WTC11 (cell line): ENCODE measurements around the gene LRFN2. TPM values are rescaled to one million over a fixed set of nuclear protein-coding genes. Genes with fewer than 3 reads are reported as not detected.

Experiments
- ATAC-seq: fragments of 200-7000 bp; cut with Tn5 transposase; 2 replicates; pipeline ENCODE4 v1.10.0; 2021; ENCODE audit warnings: mild to moderate bottlenecking, moderate library complexity
- CTCF ChIA-PET: fragments of 300-600 bp; sonication (Branson Sonifier 250); formaldehyde crosslinking; loops from one replicate; lab custom pipeline; 2021; ENCODE audit warnings: antibody characterized with exemption; lab: Charles Lee
- POLR2A ChIA-PET: fragments of 350-600 bp; sonication (Branson Sonifier 250); formaldehyde crosslinking; loops from one replicate; lab custom pipeline; 2021; ENCODE audit warnings: antibody characterized with exemption; lab: Charles Lee
- DNase-seq: peaks from one replicate; pipeline ENCODE4 v3.0.0; 2021; ENCODE audit warnings: low spot score
- H3K27ac Mint-ChIP-seq: 2 replicates; pipeline ENCODE4 v1.8.0; 2021; ENCODE audit warnings: mixed read lengths
- H3K27me3 Mint-ChIP-seq: 2 replicates; pipeline ENCODE4 v1.8.0; 2021; ENCODE audit warnings: low read depth, mild to moderate bottlenecking, moderate library complexity, mixed read lengths
- H3K36me3 Mint-ChIP-seq: 2 replicates; pipeline ENCODE4 v1.8.0; 2021; ENCODE audit warnings: mixed read lengths
- H3K4me1 Mint-ChIP-seq: 2 replicates; pipeline ENCODE4 v1.8.0; 2022; ENCODE audit warnings: mixed read lengths
- H3K4me3 Mint-ChIP-seq: 2 replicates; pipeline ENCODE4 v1.8.0; 2021; ENCODE audit warnings: mild to moderate bottlenecking, moderate library complexity, mixed read lengths
- H3K9me3 Mint-ChIP-seq: 2 replicates; pipeline ENCODE4 v1.8.0; 2021; ENCODE audit warnings: mixed read lengths
- ATF1 ChIP-seq: sonication (generic); formaldehyde crosslinking; IDR thresholded peaks from 2 replicates; pipeline ENCODE4 v1.8.1; 2023; ENCODE audit warnings: mild to moderate bottlenecking, moderate library complexity, missing genetic modification reagents
- CREB1 ChIP-seq: sonication (generic); formaldehyde crosslinking; IDR thresholded peaks from 2 replicates; pipeline ENCODE4 v1.8.0; 2023; ENCODE audit warnings: mild to moderate bottlenecking, missing genetic modification reagents
- ELF4 ChIP-seq: sonication (generic); formaldehyde crosslinking; IDR thresholded peaks from 2 replicates; pipeline ENCODE4 v1.8.1; 2022; ENCODE audit warnings: low read depth, mild to moderate bottlenecking, moderate library complexity, missing genetic modification reagents
- ETV6 ChIP-seq: sonication (generic); formaldehyde crosslinking; IDR thresholded peaks from 2 replicates; pipeline ENCODE4 v1.8.1; 2022; ENCODE audit warnings: mild to moderate bottlenecking, missing genetic modification reagents
- FOXP1 ChIP-seq: sonication (generic); formaldehyde crosslinking; IDR thresholded peaks from 2 replicates; pipeline ENCODE4 v1.8.0; 2022; ENCODE audit warnings: missing genetic modification reagents, mild to moderate bottlenecking, moderate library complexity, borderline replicate concordance
- HMGA2 ChIP-seq: fragments of 250-450 bp; sonication (Bioruptor Pico); IDR thresholded peaks from 2 replicates; pipeline ENCODE4 v1.4.0; 2021; ENCODE audit warnings: mild to moderate bottlenecking, moderate library complexity
- JAZF1 ChIP-seq: fragments of 250-450 bp; sonication (Bioruptor Pico); IDR thresholded peaks from 2 replicates; pipeline ENCODE4 v1.9.0; 2021; ENCODE audit warnings: moderate library complexity, mild to moderate bottlenecking, inconsistent platforms
- SP1 ChIP-seq: sonication (generic); formaldehyde crosslinking; conservative IDR thresholded peaks from 2 replicates; pipeline ENCODE4 v1.8.1; 2022; ENCODE audit warnings: missing genetic modification reagents
- TEAD4 ChIP-seq: sonication (generic); formaldehyde crosslinking; IDR thresholded peaks from 2 replicates; pipeline ENCODE4 v1.8.0; 2022; ENCODE audit warnings: mild to moderate bottlenecking, missing genetic modification reagents
- ZBTB21 ChIP-seq: sonication (generic); formaldehyde crosslinking; IDR thresholded peaks from 2 replicates; pipeline ENCODE4 v1.8.1; 2023; ENCODE audit warnings: mild to moderate bottlenecking, missing genetic modification reagents, borderline replicate concordance
- ZNF263 ChIP-seq: sonication (generic); formaldehyde crosslinking; IDR thresholded peaks from 2 replicates; pipeline ENCODE4 v1.8.1; 2022; ENCODE audit warnings: low read depth, mild to moderate bottlenecking, moderate library complexity, missing genetic modification reagents
- ZNF396 ChIP-seq: fragments of 250-450 bp; sonication (Bioruptor Pico); IDR thresholded peaks from 2 replicates; pipeline ENCODE4 v1.8.0; 2021; ENCODE audit warnings: mild to moderate bottlenecking, moderate library complexity, borderline replicate concordance
- ZNF423 ChIP-seq: fragments of 250-450 bp; sonication (Bioruptor Pico); IDR thresholded peaks from 2 replicates; pipeline ENCODE4 v2.1.2; 2022; ENCODE audit warnings: mild to moderate bottlenecking, moderate library complexity
- total RNA-seq: library from RNA; stranded (reverse); gene quantifications from 3 replicates; pipeline ENCODE4 v1.2.3, GENCODE V29; 2021
- TF ChIP-seq, protein P1 (sequence below): sonication (generic); formaldehyde crosslinking; IDR thresholded peaks from 2 replicates; pipeline ENCODE4 v1.8.0; 2022; ENCODE audit warnings: mild to moderate bottlenecking, missing genetic modification reagents
- TF ChIP-seq, protein P2 (sequence below): fragments of 200-600 bp; IDR thresholded peaks from 2 replicates; pipeline ENCODE4 v1.8.0; 2022; ENCODE audit warnings: antibody characterized with exemption
- TF ChIP-seq, protein P3 (sequence below): fragments of 250-450 bp; sonication (Bioruptor Pico); IDR thresholded peaks from 2 replicates; pipeline ENCODE4 v1.9.0; 2021; ENCODE audit warnings: moderate library complexity, mild to moderate bottlenecking, inconsistent platforms, borderline replicate concordance
- TF ChIP-seq, protein P4 (sequence below): sonication (generic); formaldehyde crosslinking; IDR thresholded peaks from 2 replicates; pipeline ENCODE4 v1.8.0; 2023; ENCODE audit warnings: mild to moderate bottlenecking, missing genetic modification reagents
- TF ChIP-seq, protein P5 (sequence below): fragments of 250-450 bp; sonication (Bioruptor Pico); IDR thresholded peaks from 2 replicates; pipeline ENCODE4 v1.8.0; 2021; ENCODE audit warnings: mild to moderate bottlenecking
- TF ChIP-seq, protein P6 (sequence below): sonication (generic); formaldehyde crosslinking; IDR thresholded peaks from 2 replicates; pipeline ENCODE4 v1.8.0; 2023; ENCODE audit warnings: missing genetic modification reagents
- TF ChIP-seq, protein P7 (sequence below): sonication (generic); formaldehyde crosslinking; IDR thresholded peaks from 2 replicates; pipeline ENCODE4 v1.8.0; 2022; ENCODE audit warnings: mild to moderate bottlenecking, missing genetic modification reagents
- TF ChIP-seq, protein P8 (sequence below): fragments of 250-450 bp; sonication (Bioruptor Pico); IDR thresholded peaks from 2 replicates; pipeline ENCODE4 v1.9.0; 2021; ENCODE audit warnings: mild to moderate bottlenecking

The LRFN2 gene
- total RNA-seq, 1 experiment from 2014 or later: 1.6 TPM

DNA sequence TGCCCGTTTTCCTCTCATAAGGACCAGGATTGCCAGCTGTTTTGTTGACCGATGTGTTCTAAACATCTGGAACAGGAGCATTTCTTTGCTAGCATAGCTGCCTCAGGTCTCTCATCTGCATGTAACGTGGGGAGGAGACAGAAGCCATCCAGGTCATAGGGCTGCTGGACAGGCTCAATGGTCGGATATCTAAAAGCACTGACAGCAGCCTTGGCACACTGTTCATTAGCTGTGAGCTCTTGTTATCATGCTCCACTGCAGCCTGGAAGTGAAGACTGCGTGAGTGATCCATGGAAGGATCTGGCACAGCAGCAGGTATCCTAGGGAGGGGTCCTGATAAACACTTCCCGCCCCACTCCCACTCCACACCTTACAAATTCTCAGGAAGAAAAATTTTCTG is 175.3 kb downstream of the LRFN2 start:
- TF ChIP-seq, protein P1, sequence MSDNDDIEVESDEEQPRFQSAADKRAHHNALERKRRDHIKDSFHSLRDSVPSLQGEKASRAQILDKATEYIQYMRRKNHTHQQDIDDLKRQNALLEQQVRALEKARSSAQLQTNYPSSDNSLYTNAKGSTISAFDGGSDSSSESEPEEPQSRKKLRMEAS (CRISPR knock-in tag): no peak
- TF ChIP-seq ZBTB21 (no peak), ELF4 (CRISPR knock-in tag) (no peak), TEAD4 (no peak), CREB1 (no peak), FOXP1 (CRISPR knock-in tag) (no peak), JAZF1 (no peak), HMGA2 (CRISPR knock-in tag) (no peak), SP1 (CRISPR knock-in tag) (no peak), ZNF396 (CRISPR knock-in tag) (no peak), ZNF263 (CRISPR knock-in tag) (no peak), ATF1 (CRISPR knock-in tag) (no peak)
- TF ChIP-seq, protein P2, sequence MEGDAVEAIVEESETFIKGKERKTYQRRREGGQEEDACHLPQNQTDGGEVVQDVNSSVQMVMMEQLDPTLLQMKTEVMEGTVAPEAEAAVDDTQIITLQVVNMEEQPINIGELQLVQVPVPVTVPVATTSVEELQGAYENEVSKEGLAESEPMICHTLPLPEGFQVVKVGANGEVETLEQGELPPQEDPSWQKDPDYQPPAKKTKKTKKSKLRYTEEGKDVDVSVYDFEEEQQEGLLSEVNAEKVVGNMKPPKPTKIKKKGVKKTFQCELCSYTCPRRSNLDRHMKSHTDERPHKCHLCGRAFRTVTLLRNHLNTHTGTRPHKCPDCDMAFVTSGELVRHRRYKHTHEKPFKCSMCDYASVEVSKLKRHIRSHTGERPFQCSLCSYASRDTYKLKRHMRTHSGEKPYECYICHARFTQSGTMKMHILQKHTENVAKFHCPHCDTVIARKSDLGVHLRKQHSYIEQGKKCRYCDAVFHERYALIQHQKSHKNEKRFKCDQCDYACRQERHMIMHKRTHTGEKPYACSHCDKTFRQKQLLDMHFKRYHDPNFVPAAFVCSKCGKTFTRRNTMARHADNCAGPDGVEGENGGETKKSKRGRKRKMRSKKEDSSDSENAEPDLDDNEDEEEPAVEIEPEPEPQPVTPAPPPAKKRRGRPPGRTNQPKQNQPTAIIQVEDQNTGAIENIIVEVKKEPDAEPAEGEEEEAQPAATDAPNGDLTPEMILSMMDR: no peak
- TF ChIP-seq, protein P3, sequence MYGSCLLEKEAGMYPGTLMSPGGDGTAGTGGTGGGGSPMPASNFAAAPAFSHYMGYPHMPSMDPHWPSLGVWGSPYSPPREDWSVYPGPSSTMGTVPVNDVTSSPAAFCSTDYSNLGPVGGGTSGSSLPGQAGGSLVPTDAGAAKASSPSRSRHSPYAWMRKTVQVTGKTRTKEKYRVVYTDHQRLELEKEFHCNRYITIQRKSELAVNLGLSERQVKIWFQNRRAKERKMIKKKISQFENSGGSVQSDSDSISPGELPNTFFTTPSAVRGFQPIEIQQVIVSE (CRISPR knock-in tag): no peak
- TF ChIP-seq, protein P4, sequence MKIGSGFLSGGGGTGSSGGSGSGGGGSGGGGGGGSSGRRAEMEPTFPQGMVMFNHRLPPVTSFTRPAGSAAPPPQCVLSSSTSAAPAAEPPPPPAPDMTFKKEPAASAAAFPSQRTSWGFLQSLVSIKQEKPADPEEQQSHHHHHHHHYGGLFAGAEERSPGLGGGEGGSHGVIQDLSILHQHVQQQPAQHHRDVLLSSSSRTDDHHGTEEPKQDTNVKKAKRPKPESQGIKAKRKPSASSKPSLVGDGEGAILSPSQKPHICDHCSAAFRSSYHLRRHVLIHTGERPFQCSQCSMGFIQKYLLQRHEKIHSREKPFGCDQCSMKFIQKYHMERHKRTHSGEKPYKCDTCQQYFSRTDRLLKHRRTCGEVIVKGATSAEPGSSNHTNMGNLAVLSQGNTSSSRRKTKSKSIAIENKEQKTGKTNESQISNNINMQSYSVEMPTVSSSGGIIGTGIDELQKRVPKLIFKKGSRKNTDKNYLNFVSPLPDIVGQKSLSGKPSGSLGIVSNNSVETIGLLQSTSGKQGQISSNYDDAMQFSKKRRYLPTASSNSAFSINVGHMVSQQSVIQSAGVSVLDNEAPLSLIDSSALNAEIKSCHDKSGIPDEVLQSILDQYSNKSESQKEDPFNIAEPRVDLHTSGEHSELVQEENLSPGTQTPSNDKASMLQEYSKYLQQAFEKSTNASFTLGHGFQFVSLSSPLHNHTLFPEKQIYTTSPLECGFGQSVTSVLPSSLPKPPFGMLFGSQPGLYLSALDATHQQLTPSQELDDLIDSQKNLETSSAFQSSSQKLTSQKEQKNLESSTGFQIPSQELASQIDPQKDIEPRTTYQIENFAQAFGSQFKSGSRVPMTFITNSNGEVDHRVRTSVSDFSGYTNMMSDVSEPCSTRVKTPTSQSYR (CRISPR knock-in tag): no peak
- TF ChIP-seq, protein P5, sequence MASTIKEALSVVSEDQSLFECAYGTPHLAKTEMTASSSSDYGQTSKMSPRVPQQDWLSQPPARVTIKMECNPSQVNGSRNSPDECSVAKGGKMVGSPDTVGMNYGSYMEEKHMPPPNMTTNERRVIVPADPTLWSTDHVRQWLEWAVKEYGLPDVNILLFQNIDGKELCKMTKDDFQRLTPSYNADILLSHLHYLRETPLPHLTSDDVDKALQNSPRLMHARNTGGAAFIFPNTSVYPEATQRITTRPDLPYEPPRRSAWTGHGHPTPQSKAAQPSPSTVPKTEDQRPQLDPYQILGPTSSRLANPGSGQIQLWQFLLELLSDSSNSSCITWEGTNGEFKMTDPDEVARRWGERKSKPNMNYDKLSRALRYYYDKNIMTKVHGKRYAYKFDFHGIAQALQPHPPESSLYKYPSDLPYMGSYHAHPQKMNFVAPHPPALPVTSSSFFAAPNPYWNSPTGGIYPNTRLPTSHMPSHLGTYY: no peak
- TF ChIP-seq, protein P6, sequence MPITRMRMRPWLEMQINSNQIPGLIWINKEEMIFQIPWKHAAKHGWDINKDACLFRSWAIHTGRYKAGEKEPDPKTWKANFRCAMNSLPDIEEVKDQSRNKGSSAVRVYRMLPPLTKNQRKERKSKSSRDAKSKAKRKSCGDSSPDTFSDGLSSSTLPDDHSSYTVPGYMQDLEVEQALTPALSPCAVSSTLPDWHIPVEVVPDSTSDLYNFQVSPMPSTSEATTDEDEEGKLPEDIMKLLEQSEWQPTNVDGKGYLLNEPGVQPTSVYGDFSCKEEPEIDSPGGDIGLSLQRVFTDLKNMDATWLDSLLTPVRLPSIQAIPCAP (CRISPR knock-in tag): no peak
- no peak overlapping the region for H3K27ac Mint-ChIP-seq

DNA sequence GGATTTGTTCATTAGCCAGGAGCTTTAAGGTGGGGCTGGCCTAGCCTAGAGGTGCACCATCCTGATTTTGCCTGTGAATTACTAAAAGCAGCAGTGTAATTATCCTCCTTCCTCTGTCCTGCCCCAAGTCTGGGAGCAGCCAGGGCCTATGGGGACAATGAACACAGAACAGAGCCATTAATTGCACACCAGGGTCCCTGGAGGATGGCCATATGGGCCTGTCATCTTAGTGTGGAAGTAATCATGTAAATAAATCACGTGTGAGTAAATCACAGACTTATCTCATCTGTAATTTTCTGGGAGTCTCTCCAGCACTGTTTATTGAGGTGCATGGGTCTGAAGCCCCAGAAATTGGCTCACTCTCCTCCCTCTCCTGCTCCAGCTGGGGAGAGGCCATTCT is 176.3 kb downstream of the LRFN2 start:
- DNase-seq (no peak), ATAC-seq (no peak)
- Mint-ChIP-seq H3K4me3 (no peak overlapping the region), H3K4me1 (peaks cover 21% of the 10 kb centered on the region), H3K27ac (no peak overlapping the region), H3K9me3 (no peaks in the 10 kb centered on the region), H3K27me3 (peaks cover 5% of the 10 kb centered on the region; the same call in 1 of the 2 replicates), H3K36me3 (no peaks in the 10 kb centered on the region)
- ChIA-PET POLR2A (interaction anchor here (1.1 kb wide), 1 partner anchor 135 kb away, joined by 3 read pairs; no protein-coding TSS in a partner anchor), CTCF (interaction anchor here (0.8 kb wide), 1 partner anchor 12 kb away, joined by 3 read pairs; no protein-coding TSS in a partner anchor)
- no peak for TF ChIP-seq ETV6 (CRISPR knock-in tag)
- TF ChIP-seq, protein P2: no peak
- TF ChIP-seq, protein P7, sequence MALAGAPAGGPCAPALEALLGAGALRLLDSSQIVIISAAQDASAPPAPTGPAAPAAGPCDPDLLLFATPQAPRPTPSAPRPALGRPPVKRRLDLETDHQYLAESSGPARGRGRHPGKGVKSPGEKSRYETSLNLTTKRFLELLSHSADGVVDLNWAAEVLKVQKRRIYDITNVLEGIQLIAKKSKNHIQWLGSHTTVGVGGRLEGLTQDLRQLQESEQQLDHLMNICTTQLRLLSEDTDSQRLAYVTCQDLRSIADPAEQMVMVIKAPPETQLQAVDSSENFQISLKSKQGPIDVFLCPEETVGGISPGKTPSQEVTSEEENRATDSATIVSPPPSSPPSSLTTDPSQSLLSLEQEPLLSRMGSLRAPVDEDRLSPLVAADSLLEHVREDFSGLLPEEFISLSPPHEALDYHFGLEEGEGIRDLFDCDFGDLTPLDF (CRISPR knock-in tag): no peak
- TF ChIP-seq, protein P8, sequence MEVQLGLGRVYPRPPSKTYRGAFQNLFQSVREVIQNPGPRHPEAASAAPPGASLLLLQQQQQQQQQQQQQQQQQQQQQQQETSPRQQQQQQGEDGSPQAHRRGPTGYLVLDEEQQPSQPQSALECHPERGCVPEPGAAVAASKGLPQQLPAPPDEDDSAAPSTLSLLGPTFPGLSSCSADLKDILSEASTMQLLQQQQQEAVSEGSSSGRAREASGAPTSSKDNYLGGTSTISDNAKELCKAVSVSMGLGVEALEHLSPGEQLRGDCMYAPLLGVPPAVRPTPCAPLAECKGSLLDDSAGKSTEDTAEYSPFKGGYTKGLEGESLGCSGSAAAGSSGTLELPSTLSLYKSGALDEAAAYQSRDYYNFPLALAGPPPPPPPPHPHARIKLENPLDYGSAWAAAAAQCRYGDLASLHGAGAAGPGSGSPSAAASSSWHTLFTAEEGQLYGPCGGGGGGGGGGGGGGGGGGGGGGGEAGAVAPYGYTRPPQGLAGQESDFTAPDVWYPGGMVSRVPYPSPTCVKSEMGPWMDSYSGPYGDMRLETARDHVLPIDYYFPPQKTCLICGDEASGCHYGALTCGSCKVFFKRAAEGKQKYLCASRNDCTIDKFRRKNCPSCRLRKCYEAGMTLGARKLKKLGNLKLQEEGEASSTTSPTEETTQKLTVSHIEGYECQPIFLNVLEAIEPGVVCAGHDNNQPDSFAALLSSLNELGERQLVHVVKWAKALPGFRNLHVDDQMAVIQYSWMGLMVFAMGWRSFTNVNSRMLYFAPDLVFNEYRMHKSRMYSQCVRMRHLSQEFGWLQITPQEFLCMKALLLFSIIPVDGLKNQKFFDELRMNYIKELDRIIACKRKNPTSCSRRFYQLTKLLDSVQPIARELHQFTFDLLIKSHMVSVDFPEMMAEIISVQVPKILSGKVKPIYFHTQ: no peak
- no peak for TF ChIP-seq ZNF423 (CRISPR knock-in tag)

More for the DNA sequence above, 175.3 kb downstream of the LRFN2 start:
- Mint-ChIP-seq H3K27me3 (peaks cover 5% of the 10 kb centered on the region; the same call in 1 of the 2 replicates), H3K36me3 (no peaks in the 10 kb centered on the region), H3K4me3 (no peak overlapping the region), H3K9me3 (no peaks in the 10 kb centered on the region), H3K4me1 (peaks cover 21% of the 10 kb centered on the region)
- ChIA-PET CTCF (interaction anchor here (0.8 to 2.0 kb wide), 2 partner anchors 13 to 84 kb away, joined by 3 to 7 read pairs; no protein-coding TSS in a partner anchor), POLR2A (interaction anchor here (0.6 to 1.1 kb wide), 2 partner anchors 110 to 134 kb away, joined by 3 read pairs; no protein-coding TSS in a partner anchor)
- no peak for DNase-seq
- no peak for ATAC-seq
